SU-DHL-6 (cell line): Measurements from ENCODE around the gene ZNF773.

Experiments
- CTCF ChIP-seq: fragments of 200-600 bp; sonication (generic); IDR thresholded peaks from one replicate; pipeline ENCODE4 v1.5.1; 2017; ENCODE audit warnings: antibody characterized with exemption, mild to moderate bottlenecking, low read length, moderate library complexity; ENCODE audit not compliant: insufficient read depth, poor library complexity, severe bottlenecking
- EZH2phosphoT487 ChIP-seq: fragments of 200-600 bp; sonication (generic), shearing (Covaris generic); conservative IDR thresholded peaks from 2 replicates; pipeline ENCODE4 v1.6.1; 2018; ENCODE audit warnings: mild to moderate bottlenecking, antibody characterized with exemption, low read length, moderate library complexity, mixed read lengths

GRCh38 chr19:57557659-57558058 lies 57.9 kb downstream of the ZNF773 start:
- no peak for TF ChIP-seq CTCF
- TF ChIP-seq EZH2phosphoT487: no peak
